Suprapubic skin (tissue), 4 donors: Measurements from ENCODE around the gene NAALAD2.
"Not testable (repeated sequence)": the region's sequence is repeated elsewhere in the genome, so short reads cannot be mapped to it uniquely, and the experiment has no call there.

Source experiments
- POLR2A ChIP-seq, 2 donors: fragments of 450-650 bp; IDR thresholded peaks; one replicate each; pipeline ENCODE4 v1.6.1; 2017; ENCODE audit warnings: antibody characterized with exemption in 2 of 2, mild to moderate bottlenecking in 2 of 2, moderate library complexity in 2 of 2
- POLR2AphosphoS5 ChIP-seq, 3 donors: sonication (generic); formaldehyde crosslinking; IDR thresholded peaks; one replicate each; pipeline ENCODE4 v1.6.1; 2017; ENCODE audit warnings: antibody characterized with exemption in 3 of 3
- TF ChIP-seq, protein P1 (sequence below), 2 donors: fragments of 200-600 bp in 1 of 2; fragments of 450-650 bp in 1 of 2; sonication (generic) in 1 of 2; IDR thresholded peaks; one replicate each; pipeline ENCODE4 v1.5.1; 2016 to 2019; ENCODE audit warnings: antibody characterized with exemption in 2 of 2, mild to moderate bottlenecking in 1 of 2, moderate library complexity in 1 of 2

DNA sequence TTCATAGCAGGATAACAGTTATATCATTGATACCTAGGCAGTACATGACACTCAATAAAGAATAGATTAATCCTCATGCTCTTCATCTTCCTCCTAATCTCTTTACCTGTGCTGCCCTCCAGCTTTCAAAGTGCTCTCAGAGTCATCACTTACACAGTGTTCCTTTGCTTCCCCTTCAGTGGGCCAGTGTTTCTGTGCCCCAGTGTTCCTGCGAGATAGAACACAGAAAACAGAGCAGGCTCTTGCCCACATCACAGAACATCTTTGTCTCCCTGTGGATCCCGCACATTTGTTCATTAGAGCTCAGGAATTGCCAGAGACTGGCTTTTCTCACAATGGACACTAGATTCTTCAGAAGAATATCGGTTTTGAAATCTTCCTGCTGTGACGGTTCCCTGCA is 36.2 kb upstream of the NAALAD2 start:
- TF ChIP-seq, protein P1, sequence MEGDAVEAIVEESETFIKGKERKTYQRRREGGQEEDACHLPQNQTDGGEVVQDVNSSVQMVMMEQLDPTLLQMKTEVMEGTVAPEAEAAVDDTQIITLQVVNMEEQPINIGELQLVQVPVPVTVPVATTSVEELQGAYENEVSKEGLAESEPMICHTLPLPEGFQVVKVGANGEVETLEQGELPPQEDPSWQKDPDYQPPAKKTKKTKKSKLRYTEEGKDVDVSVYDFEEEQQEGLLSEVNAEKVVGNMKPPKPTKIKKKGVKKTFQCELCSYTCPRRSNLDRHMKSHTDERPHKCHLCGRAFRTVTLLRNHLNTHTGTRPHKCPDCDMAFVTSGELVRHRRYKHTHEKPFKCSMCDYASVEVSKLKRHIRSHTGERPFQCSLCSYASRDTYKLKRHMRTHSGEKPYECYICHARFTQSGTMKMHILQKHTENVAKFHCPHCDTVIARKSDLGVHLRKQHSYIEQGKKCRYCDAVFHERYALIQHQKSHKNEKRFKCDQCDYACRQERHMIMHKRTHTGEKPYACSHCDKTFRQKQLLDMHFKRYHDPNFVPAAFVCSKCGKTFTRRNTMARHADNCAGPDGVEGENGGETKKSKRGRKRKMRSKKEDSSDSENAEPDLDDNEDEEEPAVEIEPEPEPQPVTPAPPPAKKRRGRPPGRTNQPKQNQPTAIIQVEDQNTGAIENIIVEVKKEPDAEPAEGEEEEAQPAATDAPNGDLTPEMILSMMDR (IDR thresholded peaks at IDR 0.05): not testable (repeated sequence)
- not testable (repeated sequence) for TF ChIP-seq POLR2A, POLR2AphosphoS5 (IDR thresholded peaks at IDR 0.05)
